Liver (tissue), 3 donors: ENCODE results near the gene PLCG2.

ENCODE experiments used
- EGR1 ChIP-seq, 2 donors: IDR thresholded peaks; 2 replicates each; pipeline ENCODE4 v1.6.1; 2016 to 2018; ENCODE audit warnings: antibody characterized with exemption in 2 of 2, low read depth in 2 of 2
- FOXA1 ChIP-seq: IDR thresholded peaks from 2 replicates; pipeline ENCODE4 v1.6.1; 2016; ENCODE audit warnings: antibody characterized with exemption
- HNF4A ChIP-seq, 2 donors: conservative IDR thresholded peaks; 2 replicates each; pipeline ENCODE4 v1.6.1; 2016; ENCODE audit warnings: antibody characterized with exemption in 2 of 2, mild to moderate bottlenecking in 2 of 2
- JUND ChIP-seq, 2 donors: IDR thresholded peaks; 2 replicates each; pipeline ENCODE4 v1.6.1; 2016; ENCODE audit warnings: antibody characterized with exemption in 2 of 2
- NR2F2 ChIP-seq: IDR thresholded peaks from 2 replicates; pipeline ENCODE4 v1.6.1; 2016; ENCODE audit warnings: antibody characterized with exemption
- RAD21 ChIP-seq, 2 donors: IDR thresholded peaks; 2 replicates each; pipeline ENCODE4 v1.6.1; 2016; ENCODE audit warnings: antibody characterized with exemption in 2 of 2, mild to moderate bottlenecking in 2 of 2
- REST ChIP-seq: IDR thresholded peaks from 2 replicates; pipeline ENCODE4 v1.6.1; 2016; ENCODE audit warnings: antibody characterized with exemption, mild to moderate bottlenecking
- TAF1 ChIP-seq: conservative IDR thresholded peaks from 2 replicates; pipeline ENCODE4 v1.6.1; 2016; ENCODE audit warnings: antibody characterized with exemption, mild to moderate bottlenecking
- TF ChIP-seq, protein P1 (sequence below): IDR thresholded peaks from 2 replicates; pipeline ENCODE4 v1.6.1; 2016; ENCODE audit warnings: antibody characterized with exemption
- TF ChIP-seq, protein P2 (sequence below): fragments of 150-350 bp; IDR thresholded peaks from 2 replicates; pipeline ENCODE4 v1.5.1; 2017; ENCODE audit warnings: improper control_type of control experiment, low read depth, low read length; ENCODE audit not compliant: missing input control
- TF ChIP-seq, protein P3 (sequence below): IDR thresholded peaks from 2 replicates; pipeline ENCODE4 v1.6.1; 2016; ENCODE audit warnings: antibody characterized with exemption
- TF ChIP-seq, protein P4 (sequence below): IDR thresholded peaks from 2 replicates; pipeline ENCODE4 v1.6.1; 2016; ENCODE audit warnings: antibody characterized with exemption
- donor health status: healthy.
- donor health status: healthy.

DNA sequence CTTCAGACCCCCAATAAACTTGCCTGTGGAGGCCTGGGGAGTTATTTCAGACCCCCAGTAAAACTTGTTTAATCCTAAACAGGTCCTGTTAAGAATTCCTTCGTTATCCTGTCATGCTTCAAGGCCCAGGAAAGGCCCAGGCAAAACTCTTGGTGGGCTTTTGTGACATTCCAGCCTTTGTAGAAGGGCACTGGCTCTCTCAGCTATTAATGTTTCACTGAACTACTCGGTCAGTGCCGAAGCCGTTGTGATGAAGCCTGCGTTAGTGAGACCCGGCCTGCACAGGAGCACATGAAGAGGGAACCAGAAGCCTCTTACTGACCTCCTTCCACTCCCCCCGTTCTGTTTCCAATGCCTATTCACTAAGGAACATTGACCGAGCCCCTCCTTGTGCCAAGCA is 47.4 kb upstream of the PLCG2 start:
- no peak for TF ChIP-seq NR2F2
- TF ChIP-seq, protein P1, sequence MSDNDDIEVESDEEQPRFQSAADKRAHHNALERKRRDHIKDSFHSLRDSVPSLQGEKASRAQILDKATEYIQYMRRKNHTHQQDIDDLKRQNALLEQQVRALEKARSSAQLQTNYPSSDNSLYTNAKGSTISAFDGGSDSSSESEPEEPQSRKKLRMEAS, result no peak
- TF ChIP-seq, protein P2, sequence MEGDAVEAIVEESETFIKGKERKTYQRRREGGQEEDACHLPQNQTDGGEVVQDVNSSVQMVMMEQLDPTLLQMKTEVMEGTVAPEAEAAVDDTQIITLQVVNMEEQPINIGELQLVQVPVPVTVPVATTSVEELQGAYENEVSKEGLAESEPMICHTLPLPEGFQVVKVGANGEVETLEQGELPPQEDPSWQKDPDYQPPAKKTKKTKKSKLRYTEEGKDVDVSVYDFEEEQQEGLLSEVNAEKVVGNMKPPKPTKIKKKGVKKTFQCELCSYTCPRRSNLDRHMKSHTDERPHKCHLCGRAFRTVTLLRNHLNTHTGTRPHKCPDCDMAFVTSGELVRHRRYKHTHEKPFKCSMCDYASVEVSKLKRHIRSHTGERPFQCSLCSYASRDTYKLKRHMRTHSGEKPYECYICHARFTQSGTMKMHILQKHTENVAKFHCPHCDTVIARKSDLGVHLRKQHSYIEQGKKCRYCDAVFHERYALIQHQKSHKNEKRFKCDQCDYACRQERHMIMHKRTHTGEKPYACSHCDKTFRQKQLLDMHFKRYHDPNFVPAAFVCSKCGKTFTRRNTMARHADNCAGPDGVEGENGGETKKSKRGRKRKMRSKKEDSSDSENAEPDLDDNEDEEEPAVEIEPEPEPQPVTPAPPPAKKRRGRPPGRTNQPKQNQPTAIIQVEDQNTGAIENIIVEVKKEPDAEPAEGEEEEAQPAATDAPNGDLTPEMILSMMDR, result no peak
- TF ChIP-seq, protein P3, sequence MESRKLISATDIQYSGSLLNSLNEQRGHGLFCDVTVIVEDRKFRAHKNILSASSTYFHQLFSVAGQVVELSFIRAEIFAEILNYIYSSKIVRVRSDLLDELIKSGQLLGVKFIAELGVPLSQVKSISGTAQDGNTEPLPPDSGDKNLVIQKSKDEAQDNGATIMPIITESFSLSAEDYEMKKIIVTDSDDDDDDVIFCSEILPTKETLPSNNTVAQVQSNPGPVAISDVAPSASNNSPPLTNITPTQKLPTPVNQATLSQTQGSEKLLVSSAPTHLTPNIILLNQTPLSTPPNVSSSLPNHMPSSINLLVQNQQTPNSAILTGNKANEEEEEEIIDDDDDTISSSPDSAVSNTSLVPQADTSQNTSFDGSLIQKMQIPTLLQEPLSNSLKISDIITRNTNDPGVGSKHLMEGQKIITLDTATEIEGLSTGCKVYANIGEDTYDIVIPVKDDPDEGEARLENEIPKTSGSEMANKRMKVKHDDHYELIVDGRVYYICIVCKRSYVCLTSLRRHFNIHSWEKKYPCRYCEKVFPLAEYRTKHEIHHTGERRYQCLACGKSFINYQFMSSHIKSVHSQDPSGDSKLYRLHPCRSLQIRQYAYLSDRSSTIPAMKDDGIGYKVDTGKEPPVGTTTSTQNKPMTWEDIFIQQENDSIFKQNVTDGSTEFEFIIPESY, result no peak
- no peak for TF ChIP-seq TAF1
- no peak for TF ChIP-seq HNF4A (conservative IDR thresholded peaks at IDR 0.05)
- TF ChIP-seq REST, result no peak
- no peak for TF ChIP-seq RAD21 (IDR thresholded peaks at IDR 0.05)
- TF ChIP-seq JUND (IDR thresholded peaks at IDR 0.05), result no peak
- TF ChIP-seq, protein P4, sequence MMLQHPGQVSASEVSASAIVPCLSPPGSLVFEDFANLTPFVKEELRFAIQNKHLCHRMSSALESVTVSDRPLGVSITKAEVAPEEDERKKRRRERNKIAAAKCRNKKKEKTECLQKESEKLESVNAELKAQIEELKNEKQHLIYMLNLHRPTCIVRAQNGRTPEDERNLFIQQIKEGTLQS, result no peak
- no peak for TF ChIP-seq FOXA1
- TF ChIP-seq EGR1 (IDR thresholded peaks at IDR 0.05; ENCODE audit: low read depth in 2 of 2), result no peak
